Measurements from ENCODE around the gene OR10A5.
"Not testable (repeated sequence)": the region's sequence is repeated elsewhere in the genome, so short reads cannot be mapped to it uniquely, and the experiment has no call there.

The OR10A5 gene

GRCh38 chr11:6845383-6845782 is at the start of gene OR10A5:
OR10A5 (plus strand) TSS chr11:6845683; CDS start chr11:6845683, 0 bp downstream.
- DNase-seq = no peak

- DNase-seq = no peak
Measured at GRCh38 chr11:6799402-6799801, 46.1 kb upstream of the OR10A5 start, which contains the start of gene OR6A2. OR6A2 (minus strand) TSS chr11:6799689; CDS start chr11:6795708, 3,981 bp downstream.

- DNase-seq = not testable (repeated sequence)
Measured at GRCh38 chr11:6801075-6801474, 44.4 kb upstream of the OR10A5 start.

GRCh38 chr11:6812390-6813005 is 33.0 kb upstream of the OR10A5 start:
- DNase-seq = peak; percentile 19

- no peak for DNase-seq
Measured at GRCh38 chr11:6813656-6814055, 31.8 kb upstream of the OR10A5 start.

- DNase-seq = no peak
Measured at GRCh38 chr11:6817694-6818093, 27.8 kb upstream of the OR10A5 start.

GRCh38 chr11:6818967-6819366 is 26.5 kb upstream of the OR10A5 start:
- no peak for DNase-seq

- DNase-seq = no peak
Measured at GRCh38 chr11:6824136-6824823, 21.2 kb upstream of the OR10A5 start.

GRCh38 chr11:6825231-6825744 is 20.2 kb upstream of the OR10A5 start:
- peak; percentile 65 for DNase-seq

GRCh38 chr11:6828103-6828502 is 17.4 kb upstream of the OR10A5 start:
- DNase-seq = no peak

GRCh38 chr11:6833356-6833755 is 12.1 kb upstream of the OR10A5 start:
- DNase-seq = no peak

GRCh38 chr11:6834021-6834420 is 11.5 kb upstream of the OR10A5 start:
- DNase-seq = no peak

- DNase-seq = no peak
Measured at GRCh38 chr11:6841694-6842093, 3.8 kb upstream of the OR10A5 start.

GRCh38 chr11:6843670-6844069 is 1.8 kb upstream of the OR10A5 start:
- no peak for DNase-seq

GRCh38 chr11:6844356-6844755 is 1.1 kb upstream of the OR10A5 start:
- no peak for DNase-seq

- no peak for DNase-seq
Measured at GRCh38 chr11:6850526-6850925, 5.0 kb downstream of the OR10A5 start.

- DNase-seq = not testable (repeated sequence)
Measured at GRCh38 chr11:6854801-6855200, 9.3 kb downstream of the OR10A5 start.

- DNase-seq = no peak
Measured at GRCh38 chr11:6855971-6856541, 10.6 kb downstream of the OR10A5 start.

- no peak for DNase-seq
Measured at GRCh38 chr11:6856871-6857270, 11.4 kb downstream of the OR10A5 start.

GRCh38 chr11:6862961-6863360 is 17.5 kb downstream of the OR10A5 start, which contains the start of gene OR10A2:
OR10A2 (plus strand) TSS chr11:6863057; CDS start chr11:6869755, 6,698 bp downstream.
- DNase-seq = peak; percentile 30

GRCh38 chr11:6864438-6864837 is 19.0 kb downstream of the OR10A5 start:
- no peak for DNase-seq

- no peak for DNase-seq
Measured at GRCh38 chr11:6871278-6871677, 25.8 kb downstream of the OR10A5 start.

- no peak for DNase-seq
Measured at GRCh38 chr11:6875761-6876160, 30.3 kb downstream of the OR10A5 start.

GRCh38 chr11:6876325-6876724 is 30.8 kb downstream of the OR10A5 start, which contains the start of gene OR10A4:
OR10A4 (plus strand) TSS chr11:6876625; CDS start chr11:6876648, 23 bp downstream.
- no peak for DNase-seq
